Measurements from ENCODE around the gene DSCAML1.
"Not testable (repeated sequence)": the region's sequence is repeated elsewhere in the genome, so short reads cannot be mapped to it uniquely, and the experiment has no call there.

DNA sequence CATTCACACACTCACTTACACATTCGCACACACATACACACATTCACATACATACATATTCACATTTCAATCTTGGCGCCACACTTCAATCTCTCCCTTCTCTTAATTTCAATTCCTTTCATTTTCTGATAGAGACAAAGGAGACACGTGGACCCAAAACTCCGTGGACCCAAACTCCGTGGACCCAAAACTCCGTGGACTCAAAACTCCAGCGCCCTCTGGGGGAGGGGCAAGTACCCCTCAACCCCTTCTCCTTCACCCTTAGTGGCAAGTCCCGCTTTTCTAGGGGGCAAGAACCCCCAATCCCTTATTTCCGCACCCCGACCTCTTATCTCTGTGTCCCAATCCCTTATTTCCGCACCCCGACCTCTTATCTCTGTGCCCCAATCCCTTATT is 13.0 kb upstream of the DSCAML1 start:
- TF ChIP-seq, protein P1, sequence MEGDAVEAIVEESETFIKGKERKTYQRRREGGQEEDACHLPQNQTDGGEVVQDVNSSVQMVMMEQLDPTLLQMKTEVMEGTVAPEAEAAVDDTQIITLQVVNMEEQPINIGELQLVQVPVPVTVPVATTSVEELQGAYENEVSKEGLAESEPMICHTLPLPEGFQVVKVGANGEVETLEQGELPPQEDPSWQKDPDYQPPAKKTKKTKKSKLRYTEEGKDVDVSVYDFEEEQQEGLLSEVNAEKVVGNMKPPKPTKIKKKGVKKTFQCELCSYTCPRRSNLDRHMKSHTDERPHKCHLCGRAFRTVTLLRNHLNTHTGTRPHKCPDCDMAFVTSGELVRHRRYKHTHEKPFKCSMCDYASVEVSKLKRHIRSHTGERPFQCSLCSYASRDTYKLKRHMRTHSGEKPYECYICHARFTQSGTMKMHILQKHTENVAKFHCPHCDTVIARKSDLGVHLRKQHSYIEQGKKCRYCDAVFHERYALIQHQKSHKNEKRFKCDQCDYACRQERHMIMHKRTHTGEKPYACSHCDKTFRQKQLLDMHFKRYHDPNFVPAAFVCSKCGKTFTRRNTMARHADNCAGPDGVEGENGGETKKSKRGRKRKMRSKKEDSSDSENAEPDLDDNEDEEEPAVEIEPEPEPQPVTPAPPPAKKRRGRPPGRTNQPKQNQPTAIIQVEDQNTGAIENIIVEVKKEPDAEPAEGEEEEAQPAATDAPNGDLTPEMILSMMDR (IDR thresholded peaks at IDR 0.05), result not testable (repeated sequence)
- not testable (repeated sequence) for TF ChIP-seq POLR2A (IDR thresholded peaks at IDR 0.05)
